HG03354 (cell line): Measurements from ENCODE around the gene IFNGR1.
"Not testable (repeated sequence)": the region's sequence is repeated elsewhere in the genome, so short reads cannot be mapped to it uniquely, and the experiment has no call there.

ENCODE experiments used
- ATAC-seq: cut with Tn5 transposase; IDR thresholded peaks from one replicate; pipeline ENCODE4 v1.9.1; 2021; ENCODE audit warnings: mild to moderate bottlenecking; ENCODE audit not compliant: unreplicated experiment, poor library complexity, severe bottlenecking

The IFNGR1 gene

GRCh38 chr6:137218917-137219663, at the start of gene IFNGR1:
TSS of gene IFNGR1 (minus strand) at chr6:137219385. CDS start at chr6:137219327, 58 bp downstream.
- ATAC-seq, result peak; percentile 93

GRCh38 chr6:137268911-137269310, 49.7 kb upstream of the IFNGR1 start:
- ATAC-seq, result no peak

GRCh38 chr6:137266309-137266586, 47.1 kb upstream of the IFNGR1 start:
- ATAC-seq, result no peak

- ATAC-seq, result no peak
Measured at GRCh38 chr6:137265561-137266308, 46.5 kb upstream of the IFNGR1 start.

DNA sequence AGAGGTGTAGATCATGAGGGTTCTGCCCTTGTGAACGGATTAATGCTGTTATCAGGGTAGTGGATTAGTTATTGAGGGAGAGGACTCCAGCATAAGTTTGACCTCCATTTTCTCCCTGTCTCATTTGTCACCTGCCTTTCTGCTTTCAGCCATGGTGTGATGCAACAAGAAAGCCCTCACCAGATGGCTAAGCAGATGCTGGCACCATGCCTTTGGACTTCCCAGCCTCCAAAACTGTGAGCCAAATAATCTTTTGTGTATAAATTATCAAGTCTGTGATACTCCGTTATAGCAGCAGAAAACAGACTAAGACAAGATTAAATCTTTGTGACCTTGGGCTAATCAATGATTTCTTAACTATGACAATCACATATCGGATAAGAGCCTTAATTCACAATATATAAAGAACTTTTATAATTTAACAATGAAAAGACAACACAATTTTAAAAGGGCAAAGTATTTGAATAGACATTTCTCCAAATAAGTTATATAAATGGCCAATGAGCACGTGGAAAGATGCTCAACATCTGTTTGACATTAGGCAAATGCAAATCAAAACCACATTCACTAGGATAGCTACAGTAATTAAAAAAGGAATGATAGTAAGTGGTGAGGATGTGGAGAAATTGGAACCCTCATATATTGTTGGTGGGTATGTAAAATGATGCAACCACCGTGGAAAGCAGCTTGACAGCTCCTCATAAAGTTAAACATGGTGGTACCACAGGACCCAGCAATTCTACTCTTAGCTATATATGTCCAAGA, 45.3 kb upstream of the IFNGR1 start:
- ATAC-seq, result no peak

DNA sequence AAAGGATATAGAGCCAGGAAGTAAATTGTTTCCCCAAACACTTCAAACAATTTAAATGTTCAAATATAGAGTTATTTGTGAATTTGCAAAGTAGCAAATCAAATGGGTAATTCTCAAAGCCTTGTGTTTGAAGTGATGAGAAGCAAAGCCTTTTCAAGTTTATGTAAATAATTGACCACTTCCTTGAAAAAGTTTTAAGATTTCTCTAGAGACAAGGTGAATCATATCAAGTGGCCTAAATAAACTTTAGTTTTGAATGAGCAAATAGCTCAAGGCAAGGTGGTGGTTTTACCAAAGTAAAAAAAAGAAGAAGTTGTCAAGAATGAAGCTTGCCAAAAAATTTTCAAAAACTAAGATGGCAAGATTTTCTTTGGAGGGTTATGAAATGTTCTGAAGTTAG, 42.6 kb upstream of the IFNGR1 start:
- peak; percentile 76 for ATAC-seq

- no peak for ATAC-seq
Measured at GRCh38 chr6:137261361-137261760, 42.2 kb upstream of the IFNGR1 start.

- no peak for ATAC-seq
Measured at GRCh38 chr6:137260217-137260616, 41.0 kb upstream of the IFNGR1 start.

- no peak for ATAC-seq
Measured at GRCh38 chr6:137259349-137259748, 40.2 kb upstream of the IFNGR1 start.

DNA sequence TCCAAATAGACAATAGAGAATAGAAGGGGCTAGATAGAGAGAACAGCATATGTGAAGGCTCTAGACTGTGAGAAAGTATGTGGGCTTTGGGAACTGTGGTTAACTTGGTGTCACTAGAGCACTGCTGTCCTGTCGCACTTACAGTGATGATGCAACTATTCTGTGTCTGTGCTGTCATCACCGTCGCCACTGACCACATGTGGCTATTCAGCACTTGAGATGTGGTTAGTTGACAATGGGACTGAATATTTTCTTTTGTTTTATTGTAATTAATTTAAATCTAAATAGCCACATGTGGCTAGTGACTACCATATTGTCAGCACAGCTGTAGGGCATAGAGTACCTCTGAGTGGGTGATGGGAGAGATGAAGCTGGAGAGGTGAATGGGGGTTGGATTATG, 39.0 kb upstream of the IFNGR1 start:
- no peak for ATAC-seq

DNA sequence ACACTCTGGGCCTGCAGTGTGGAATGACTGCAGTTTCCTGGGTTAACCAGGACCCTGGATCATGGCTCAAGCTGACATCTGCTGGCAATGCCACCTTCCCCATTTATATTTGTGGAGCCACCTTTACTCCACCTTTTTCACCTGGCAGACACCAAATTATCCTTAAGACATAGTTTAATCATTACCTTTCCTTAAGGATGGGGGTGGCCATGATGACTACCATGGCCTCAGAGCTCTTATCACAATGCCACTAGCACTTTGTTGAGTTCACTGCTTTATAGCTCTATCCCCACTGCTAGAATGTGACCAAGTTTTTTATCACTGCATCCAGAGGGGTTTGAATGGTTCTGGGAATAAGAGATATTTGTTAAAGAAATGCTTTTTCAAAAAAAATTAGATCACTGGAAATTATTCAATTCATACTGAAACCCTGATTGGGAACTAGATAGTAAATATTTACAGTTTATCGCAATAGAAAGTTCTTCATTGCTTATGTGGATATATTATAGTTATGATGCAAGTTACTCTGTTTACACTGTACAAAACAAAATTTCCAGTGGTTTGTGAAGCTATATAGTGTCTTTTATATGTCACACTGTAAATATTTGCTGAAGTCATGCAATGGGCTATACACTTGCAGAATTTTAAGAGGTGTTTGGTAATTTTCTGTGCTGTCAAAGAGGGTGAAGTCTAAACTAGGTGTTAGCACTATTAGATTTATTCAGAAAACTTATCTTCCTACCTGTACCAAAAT, 37.3 kb upstream of the IFNGR1 start:
- no peak for ATAC-seq

DNA sequence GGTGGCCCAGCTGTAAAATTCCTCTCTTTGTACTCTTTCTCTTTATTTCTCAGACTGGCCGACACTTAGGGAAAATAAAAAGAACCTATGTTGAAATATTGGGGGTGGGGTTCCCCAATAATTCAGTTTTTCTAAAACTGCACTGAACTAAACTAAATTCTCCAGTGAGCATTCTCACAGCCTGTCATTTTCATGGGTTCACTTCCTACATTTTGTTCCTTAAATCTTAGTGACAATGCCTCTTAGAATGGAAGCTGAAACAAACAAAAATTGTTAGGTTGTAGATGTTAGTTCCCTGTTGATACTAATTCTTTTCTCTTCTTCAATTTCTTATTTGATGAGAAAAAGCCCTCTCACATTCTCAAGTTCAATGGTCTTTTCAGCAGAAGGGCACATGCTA, 35.8 kb upstream of the IFNGR1 start:
- no peak for ATAC-seq

DNA sequence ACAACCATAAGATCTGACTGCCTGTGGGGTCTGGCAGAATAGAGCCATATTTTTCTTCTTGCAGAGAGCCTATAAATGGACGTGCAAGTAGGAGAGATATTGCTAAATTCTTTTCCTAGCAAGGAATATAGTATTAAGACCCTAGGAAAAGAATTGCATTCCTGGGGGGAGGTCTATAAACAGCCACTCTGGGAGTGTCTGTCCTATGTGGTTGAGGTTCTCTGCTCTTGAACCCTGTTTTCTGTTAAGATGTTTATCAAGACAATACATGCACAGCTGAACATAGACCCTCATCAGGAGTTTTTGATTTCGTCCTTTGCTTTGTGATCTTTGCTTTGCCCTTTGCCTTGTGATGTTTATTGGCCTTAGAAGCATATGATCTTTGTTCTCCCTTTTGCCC, 35.2 kb upstream of the IFNGR1 start:
- ATAC-seq, result not testable (repeated sequence)

- ATAC-seq, result peak; percentile 63
Measured at GRCh38 chr6:137248702-137249101, 29.5 kb upstream of the IFNGR1 start.

- no peak for ATAC-seq
Measured at GRCh38 chr6:137247724-137248123, 28.5 kb upstream of the IFNGR1 start.

DNA sequence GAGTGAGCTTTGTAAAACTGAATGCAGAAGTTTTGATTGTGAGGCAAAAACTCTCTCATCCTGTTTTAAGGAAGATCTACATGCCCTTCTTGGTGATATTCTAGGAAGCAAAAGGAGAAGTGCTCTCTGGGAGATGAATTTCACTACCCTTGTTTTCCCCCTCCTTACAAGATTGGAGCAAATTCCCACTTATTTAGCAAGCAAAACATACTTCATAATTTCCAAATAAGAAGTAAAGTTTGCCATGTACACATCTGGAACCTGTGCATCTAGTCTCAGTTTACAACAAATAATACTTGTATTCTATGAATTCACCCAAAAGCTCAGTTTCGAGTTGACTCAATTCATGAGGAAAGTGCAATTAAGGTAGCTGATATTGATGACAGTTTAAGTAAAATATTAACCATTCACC, 27.6 kb upstream of the IFNGR1 start:
- ATAC-seq, result no peak

- ATAC-seq, result no peak
Measured at GRCh38 chr6:137246164-137246563, 27.0 kb upstream of the IFNGR1 start.

- ATAC-seq, result no peak
Measured at GRCh38 chr6:137241481-137242038, 22.4 kb upstream of the IFNGR1 start.

GRCh38 chr6:137240168-137240567, 21.0 kb upstream of the IFNGR1 start:
- ATAC-seq, result no peak
